ENCODE results near the gene TCERG1L.

The TCERG1L gene

DNA sequence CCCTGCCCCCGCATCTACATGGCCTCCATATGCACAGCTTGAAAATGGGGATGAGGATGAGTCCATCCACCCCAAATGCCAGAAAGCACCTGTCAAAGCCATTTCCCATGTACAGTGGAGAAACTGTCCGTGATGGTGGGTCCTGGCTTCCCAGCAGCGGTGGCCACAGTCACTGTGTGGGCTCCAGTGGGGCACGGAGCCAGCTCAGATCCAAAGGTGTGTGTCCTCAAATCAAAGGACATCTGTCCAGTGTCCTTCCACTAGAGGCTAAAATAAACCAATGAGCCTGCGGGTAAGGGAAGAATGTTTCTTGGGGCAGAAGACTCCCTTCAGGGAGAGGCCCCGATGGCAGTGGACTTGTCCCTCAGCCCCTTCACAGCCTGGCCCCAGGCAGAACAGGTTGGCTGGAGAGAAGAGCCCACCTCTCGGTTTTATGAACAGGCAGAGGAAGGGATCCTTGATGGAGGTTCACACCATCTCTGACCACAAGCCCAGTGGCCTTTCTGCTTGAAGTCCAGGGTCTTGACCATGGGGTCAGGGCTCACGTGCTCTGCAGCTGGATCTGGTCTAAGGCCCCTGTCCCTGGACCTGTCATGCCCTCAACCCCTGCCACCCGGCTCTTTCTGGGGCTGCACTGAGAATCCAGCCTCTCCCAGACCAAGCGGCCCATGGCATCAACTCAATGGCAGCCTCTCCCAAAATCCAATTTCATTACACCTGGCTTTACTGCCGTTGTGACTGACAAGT, 106.9 kb downstream of the TCERG1L start:
- no peak for DNase-seq

DNA sequence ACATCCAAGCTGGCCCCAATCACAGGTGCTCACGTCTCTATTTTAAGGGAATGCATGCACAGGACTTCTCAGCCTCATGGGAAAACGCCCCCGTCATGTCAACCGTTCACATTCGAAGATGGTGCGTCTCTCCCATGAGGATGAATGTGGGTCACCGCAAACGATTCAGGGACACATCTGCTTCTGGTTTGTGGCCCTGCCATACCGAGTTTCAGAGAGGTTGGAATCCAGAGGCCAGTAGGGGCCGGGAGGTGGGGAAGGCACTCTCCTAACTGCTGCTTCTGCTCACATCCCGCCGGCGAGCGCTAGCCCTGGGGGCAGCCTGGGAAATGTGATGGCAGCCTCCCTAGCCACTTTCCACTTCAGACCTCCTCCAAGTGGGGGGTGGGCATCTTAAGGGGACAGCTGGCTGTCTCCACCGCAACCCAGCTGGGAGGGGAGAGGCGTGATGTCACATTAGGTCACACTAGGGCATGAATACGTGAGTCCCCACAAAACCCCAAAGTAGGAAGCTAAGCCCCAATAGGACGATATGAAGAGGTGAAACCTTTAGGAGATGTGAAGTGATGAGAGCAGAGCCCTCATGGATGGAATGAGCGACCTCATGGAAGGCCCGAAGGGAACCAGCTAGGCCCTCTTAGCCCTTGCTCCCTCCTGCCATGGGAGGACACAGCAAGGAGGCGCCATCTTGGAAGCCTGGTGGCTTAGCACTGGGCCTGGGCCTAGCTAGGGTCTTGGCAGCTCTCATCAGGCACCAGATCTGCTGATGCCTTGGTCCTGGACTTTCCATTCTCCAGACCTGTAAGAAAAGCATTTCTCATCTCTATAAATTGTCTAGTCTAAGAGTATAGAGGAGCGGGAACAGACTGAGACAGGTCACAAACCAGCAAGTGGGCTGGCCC, 107.8 kb downstream of the TCERG1L start:
- no peak for DNase-seq

- DNase-seq = no peak
These were observed 108.5 kb downstream of the TCERG1L start for GRCh38 chr10:131202990-131203389.

- no peak for DNase-seq
These were observed 109.6 kb downstream of the TCERG1L start for GRCh38 chr10:131201741-131202515.

GRCh38 chr10:131200856-131201470, 110.6 kb downstream of the TCERG1L start:
- no peak for DNase-seq

GRCh38 chr10:131199646-131200045, 111.9 kb downstream of the TCERG1L start:
- no peak for DNase-seq

GRCh38 chr10:131198843-131199242, 112.7 kb downstream of the TCERG1L start:
- DNase-seq = no peak

GRCh38 chr10:131198401-131198800, 113.1 kb downstream of the TCERG1L start:
- no peak for DNase-seq

DNA sequence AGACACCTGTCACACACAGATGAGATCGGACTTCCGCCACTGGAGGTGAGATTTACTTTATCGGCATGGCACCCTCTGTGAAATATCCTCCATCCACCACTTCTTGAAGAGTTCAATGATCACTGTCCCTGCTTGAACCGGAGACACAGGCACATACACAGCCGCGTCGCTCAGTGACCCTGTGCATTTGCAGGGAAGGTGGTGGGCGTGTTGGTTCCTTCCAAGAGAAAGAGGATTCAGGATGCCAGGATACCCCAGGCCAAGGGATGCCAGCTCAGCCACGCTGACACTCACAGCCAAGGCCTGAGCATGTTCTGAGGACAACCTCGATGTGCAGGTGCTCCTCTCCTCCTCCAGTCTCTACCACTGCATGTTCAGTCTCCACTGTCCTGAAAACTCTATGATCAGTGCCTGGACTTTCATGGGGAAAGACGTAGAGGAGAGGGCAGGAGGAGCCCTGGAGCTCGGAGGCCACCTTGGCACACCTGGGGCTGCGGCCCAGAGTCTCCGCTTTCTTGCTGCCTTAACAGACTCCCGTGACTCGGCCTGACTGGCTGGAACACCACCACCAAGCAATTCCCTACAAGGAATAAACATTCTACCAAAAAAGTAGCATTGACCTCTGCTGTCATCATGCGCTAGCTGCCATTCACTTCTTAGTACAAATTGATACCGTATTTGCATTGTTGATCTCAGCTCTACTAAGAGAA, 115.2 kb downstream of the TCERG1L start:
- no peak for DNase-seq

DNA sequence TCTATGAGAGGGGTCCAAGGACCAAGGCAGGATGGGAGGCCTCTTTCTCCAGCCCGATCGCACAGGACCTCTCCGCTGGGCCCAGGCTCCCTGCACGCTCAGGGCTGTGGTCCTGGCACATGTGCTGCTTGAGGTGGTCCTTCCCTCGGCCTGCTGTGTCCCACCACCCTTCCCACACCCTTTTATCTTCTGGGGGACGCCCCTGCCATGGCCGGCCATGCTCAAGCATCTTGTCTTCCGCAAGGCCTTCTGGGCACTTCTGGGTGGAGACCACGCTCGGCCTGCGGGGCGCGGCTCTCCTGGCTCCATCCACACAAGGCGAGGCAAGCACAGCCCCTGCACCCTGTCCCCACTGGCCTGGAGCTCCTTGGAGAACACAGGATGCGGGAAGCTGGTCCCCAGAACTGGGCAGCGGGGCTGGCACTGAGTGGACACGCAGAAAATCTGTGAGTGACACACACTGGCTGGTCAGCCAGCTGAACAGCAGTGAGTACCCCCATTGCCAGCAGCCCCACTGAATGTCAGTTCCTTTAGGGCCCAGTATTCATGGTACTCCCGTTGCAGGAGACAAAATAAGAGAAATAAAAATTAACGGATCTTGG, 115.9 kb downstream of the TCERG1L start:
- no peak for DNase-seq

DNA sequence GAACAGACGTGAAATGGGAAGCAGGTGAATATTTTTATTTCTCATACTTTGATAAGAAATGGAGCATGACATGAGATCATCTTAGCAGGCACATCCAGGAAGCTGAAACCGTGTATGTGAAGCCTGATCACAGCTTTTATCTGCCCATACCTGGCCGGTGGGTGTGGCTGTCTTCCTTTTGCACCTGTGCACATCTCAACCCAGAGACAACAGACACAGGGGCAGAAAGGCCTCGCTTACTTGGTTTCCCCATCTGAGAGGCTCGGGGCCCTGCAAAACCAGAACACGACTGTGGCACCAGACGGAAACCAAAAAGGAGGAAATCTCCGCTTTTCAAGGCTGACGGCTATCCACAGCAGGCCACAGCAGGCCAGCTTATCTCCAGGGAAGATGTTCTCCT, 116.4 kb downstream of the TCERG1L start:
- DNase-seq = no peak

- no peak for DNase-seq
These were observed 117.6 kb downstream of the TCERG1L start for GRCh38 chr10:131193923-131194322.

DNA sequence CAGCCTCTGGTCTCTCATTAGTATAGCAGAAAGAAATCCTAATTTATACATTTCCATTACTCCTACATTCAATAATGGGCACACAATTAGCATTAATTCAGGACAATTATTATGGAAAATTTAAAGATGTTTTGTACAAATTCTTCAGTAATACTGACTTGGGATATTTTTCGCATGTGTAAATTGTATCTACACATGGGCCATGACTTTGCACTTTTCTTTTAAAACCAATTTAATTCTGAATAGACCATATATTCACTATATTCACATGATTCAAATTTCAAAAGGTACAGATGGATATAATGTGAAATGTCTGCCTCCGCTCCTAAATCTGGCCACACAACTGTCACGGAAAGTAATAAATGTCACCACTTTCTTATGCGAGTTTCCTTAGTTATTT, 123.0 kb downstream of the TCERG1L start:
- no peak for DNase-seq

DNA sequence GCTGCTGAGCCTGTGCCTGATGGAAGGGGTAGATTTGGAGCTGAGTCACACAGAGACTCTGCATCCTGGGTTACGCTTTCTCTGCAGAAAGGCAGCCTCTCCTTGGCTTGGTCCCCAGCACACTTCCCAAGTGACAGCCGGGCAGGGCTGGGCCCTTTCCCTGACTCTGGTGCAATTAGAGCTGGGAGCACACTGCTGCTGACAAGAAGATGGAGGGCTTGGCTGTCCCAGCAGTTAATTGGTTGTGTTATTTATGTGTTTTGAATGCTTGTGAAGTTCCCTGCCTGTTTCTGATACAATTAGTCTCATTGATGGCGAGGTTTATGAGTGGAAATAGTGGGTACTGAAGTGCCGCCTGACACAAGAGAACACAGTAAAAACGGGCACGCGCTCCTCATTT, 123.6 kb downstream of the TCERG1L start:
- no peak for DNase-seq

DNA sequence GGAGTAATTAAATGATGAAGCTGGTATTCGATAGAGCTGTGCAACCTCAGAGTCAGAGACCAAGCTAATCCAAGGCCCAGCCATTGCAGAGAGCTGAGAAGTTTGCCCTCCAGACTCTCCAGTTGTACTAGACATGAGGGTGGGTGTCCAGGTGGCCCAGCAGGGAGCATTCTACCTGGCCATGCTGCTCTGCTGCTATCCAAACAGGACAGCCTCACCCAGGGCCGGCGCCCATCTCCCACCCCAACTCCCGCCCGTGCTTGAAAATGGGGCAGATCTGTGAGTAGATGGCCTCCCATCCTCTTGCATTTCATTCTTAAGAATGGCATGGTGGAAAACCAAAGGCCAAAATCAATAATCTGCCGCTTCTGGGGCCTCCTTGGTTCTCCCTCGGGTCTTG, 124.2 kb downstream of the TCERG1L start:
- no peak for DNase-seq

DNA sequence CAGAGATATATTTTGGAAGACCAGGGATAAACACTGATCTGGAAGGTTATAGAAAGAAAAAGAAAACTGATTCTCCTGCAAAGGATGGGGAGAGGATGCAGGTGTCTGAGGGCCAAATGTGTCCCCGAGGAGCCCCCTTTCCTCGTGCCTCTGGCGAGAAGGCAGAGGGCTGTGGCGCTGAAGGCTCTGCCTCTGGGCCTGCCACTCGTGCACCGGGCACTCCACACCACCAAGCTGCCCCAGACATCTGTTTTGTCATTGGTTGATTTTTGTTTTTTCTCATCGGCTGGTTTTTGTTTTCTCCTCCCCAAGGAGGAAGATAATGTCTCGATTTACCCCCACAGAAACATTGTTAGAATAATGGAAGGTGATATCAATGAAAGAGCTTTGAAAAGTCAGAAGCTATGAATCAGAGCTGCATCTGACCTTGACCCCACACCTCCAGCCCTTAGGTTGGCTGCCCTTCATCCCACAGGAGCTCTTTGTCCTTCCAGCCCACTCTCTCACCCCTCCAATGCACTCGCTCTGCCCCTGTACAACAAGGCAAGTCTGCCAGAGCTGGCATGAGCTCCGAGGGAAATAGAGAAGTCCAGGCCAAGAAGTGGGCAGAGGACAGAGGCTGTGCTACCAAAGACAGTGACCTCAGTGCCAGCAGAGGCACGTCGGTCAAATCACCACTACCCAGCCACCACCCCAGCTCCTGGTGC, 124.8 kb downstream of the TCERG1L start:
- DNase-seq = no peak

- DNase-seq = no peak
These were observed 127.0 kb downstream of the TCERG1L start for GRCh38 chr10:131184503-131184902.

DNA sequence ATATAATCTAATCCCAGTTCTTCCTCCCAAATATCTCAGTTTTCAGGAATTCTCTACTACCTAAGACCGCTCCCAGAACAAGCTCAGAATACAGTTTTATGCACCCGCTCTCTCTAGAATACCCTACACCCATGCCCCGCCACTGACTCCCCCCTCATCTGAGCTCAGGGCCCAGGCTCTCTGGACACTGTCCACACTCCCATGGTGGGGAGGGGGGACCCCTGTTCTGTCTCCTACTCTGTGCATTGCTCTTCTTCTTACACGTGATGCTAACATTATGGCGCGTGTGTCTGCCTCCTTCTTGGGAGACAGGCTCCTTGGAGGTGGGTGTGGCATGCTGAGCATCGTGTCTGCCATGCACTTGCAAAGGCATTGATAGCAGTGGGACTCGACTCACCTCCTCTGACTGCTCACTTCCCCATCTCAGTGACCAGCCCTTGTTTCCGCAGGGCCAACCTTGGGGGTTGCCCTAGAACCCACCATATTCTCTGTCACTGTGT, 127.9 kb downstream of the TCERG1L start:
- no peak for DNase-seq

DNA sequence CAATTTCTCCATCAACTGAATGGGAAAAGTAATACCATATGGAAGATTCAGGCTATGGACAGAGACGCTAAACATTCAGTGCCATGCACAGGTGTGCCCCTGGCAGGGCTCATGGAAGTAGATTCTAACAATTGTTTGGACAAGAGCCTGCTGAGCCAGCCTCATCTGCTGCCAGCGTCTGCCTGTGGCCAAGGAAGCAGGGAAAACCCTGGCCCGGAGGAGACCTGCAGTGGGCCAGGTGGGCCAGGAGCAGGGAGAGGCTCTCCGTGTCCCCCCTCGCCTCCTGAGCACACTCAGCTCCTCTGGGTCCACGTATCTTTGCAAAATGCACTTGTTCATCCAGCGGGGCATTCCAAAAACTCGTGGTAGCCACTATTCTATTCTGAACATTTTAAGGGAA, 130.1 kb downstream of the TCERG1L start:
- no peak for DNase-seq

DNA sequence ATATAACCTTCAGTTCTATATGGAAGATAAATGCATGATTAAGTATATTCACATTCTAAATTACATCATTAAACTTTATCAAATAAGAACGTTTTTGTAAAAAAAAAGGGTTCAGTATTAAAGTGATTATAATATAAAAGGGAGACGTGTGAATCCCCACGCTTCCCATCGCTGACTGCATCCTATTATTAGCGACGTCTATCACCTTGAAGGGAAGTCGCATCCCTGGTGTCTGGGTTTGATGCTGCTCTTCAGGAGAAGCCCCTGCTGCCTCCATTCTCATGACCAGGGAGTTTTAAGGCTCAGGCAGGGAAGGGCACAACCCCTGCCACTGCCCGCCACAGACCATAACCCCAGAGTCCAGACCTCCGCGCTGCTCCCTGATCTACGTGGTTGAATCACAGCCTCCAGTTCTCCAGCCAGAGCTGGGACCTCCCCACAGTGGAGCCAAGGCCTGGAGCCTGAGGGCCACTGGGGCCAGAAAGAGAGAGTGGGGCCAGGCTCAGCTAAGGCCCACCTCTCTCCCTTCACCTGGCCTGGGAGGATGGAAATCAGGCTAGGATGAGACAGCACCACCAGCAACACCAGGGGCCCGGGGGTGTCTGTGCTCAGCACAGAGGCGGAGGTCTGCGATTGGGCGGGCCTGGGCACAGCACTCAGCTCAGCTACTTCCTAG, 130.6 kb downstream of the TCERG1L start:
- no peak for DNase-seq
